HG03097 (cell line): ENCODE results near the gene SEC14L1.
A peak's percentile ranks its signal among the peaks of the same experiment; 100 is the strongest.
"Not testable (repeated sequence)": the region's sequence is repeated elsewhere in the genome, so short reads cannot be mapped to it uniquely, and the experiment has no call there.

Experiments
- ATAC-seq: cut with Tn5 transposase; IDR thresholded peaks from one replicate; pipeline ENCODE4 v1.9.1; 2021; ENCODE audit not compliant: unreplicated experiment, low FRiP score

Gene SEC14L1

GRCh38 chr17:77140166-77140877 lies 447 bp upstream of the SEC14L1 start:
- ATAC-seq = peak; percentile 79

GRCh38 chr17:77141846-77142449 lies 1.2 kb downstream of the SEC14L1 start:
- no peak for ATAC-seq

DNA sequence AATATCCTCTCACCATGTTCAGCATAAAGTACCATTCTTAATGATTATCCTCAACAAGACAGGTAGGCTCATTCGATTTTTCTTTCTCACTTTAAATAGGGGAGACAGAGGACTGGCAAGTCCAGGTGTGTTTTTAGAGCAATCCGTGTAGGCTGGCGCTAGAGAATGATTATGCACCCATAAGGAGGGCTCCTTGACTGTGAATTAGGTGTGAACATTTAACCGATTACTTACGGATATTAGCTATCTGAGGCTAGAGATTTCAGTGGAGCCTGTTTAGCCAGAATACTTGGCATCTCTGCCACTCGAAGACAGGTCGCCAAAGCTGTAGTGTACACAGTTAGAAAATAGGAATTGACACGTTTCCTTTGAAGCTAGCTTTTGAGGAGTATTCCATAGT lies 1.9 kb downstream of the SEC14L1 start:
- ATAC-seq = no peak

GRCh38 chr17:77143306-77143705 lies 2.5 kb downstream of the SEC14L1 start:
- ATAC-seq = no peak

GRCh38 chr17:77144227-77144626 lies 3.5 kb downstream of the SEC14L1 start:
- ATAC-seq = no peak

GRCh38 chr17:77145224-77145611 lies 4.4 kb downstream of the SEC14L1 start:
- ATAC-seq = no peak

DNA sequence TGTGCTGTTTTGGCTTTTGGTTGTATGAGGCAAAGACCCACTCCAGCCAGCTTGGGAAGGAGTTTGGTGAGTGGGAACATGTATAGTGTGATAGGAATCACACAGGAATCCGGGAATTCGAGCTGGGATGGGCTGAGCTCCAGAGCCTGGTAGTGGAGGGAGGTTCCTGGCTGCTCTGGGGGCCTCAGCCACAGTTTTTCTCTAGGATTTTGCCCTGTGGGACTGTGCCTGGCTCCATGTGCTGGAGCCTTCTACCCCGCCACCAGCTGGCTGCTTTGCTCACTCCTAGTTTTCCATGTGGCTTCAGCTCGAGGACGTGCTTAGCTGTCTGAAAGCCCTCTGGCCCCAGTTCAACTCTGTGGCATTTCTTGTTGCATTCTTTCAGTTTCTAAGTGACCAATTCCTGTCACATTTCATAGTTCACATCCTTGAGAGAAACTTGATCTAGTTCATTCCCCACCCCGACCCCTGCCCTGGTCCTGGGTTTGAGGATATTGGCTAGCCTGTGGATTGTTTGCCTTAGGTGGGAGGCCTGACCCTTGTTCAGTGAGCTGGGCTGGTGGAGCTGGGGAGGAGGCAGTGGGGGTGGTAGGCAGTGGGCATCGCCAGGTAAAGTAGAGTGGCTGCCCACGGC lies 5.0 kb downstream of the SEC14L1 start:
- no peak for ATAC-seq

GRCh38 chr17:77146246-77146632 lies 5.5 kb downstream of the SEC14L1 start:
- no peak for ATAC-seq

DNA sequence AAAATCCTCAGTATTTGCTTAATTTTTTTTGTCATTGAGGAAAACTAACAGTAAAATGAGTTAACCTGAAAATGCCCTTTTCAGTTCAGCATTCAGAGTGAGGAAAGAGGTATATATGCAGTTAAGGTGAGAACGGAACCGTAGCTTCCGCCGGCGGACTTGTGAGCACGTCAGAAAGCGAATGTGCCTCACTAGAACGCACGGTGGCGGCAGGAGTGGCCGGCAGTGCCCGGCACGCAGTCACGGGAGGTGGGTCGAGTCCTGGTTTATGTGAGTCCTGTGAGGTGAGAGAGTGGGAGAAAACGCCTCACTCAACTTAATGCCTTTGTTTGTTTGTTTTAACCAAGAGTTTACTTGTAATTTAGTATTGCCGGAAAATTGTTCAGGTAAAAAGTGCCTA lies 6.1 kb downstream of the SEC14L1 start:
- no peak for ATAC-seq

DNA sequence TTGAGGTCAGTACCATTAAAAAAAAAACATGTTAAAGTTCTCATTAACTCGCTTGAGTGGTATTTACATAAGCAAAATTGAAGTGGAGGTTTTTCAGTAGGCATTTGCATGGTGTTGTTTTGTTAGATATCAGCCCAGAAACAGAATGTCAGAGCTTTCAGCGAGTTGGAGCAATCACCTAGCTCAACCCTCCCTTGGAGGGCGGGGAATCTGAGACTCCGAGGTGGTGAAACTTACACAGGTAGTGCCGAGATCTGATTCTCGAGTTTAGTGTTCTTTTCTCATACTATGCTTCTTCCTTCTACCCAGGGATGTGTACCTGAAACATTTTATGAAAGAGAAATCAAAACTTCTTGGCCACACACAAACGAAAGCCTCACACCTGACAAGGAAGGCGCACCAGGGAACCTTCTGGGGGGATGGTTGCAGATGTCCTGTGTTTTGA lies 6.6 kb downstream of the SEC14L1 start:
- peak; percentile 54 for ATAC-seq

GRCh38 chr17:77148077-77148939 lies 7.5 kb downstream of the SEC14L1 start:
- no peak for ATAC-seq

GRCh38 chr17:77148940-77149510 lies 8.3 kb downstream of the SEC14L1 start:
- ATAC-seq = no peak

DNA sequence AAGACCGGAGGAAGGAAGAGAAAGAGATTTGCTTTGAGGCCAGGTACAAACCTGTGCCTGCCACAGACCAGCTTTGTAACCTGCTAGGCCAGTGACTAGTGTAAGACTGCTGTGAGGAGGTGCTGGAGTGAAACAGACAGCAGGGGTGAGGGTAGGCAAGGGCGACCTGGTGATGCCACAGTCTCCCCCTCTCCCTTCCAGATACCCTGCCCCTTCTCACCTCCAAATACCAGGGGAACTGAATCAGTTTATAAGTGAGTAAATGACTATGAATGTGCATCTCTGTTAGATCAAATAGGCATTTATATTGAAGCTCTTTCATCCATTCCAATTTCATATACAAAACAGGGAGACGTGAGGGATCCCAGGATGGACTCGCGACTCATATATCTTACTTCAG lies 9.4 kb downstream of the SEC14L1 start:
- no peak for ATAC-seq

- ATAC-seq = no peak
Observed at GRCh38 chr17:77151186-77151585, 10.4 kb downstream of the SEC14L1 start.

GRCh38 chr17:77152056-77152455 lies 11.3 kb downstream of the SEC14L1 start:
- not testable (repeated sequence) for ATAC-seq

GRCh38 chr17:77153472-77153871 lies 12.7 kb downstream of the SEC14L1 start:
- no peak for ATAC-seq

- ATAC-seq = no peak
Observed at GRCh38 chr17:77153999-77154586, 13.3 kb downstream of the SEC14L1 start.

GRCh38 chr17:77155125-77155524 lies 14.4 kb downstream of the SEC14L1 start:
- no peak for ATAC-seq

DNA sequence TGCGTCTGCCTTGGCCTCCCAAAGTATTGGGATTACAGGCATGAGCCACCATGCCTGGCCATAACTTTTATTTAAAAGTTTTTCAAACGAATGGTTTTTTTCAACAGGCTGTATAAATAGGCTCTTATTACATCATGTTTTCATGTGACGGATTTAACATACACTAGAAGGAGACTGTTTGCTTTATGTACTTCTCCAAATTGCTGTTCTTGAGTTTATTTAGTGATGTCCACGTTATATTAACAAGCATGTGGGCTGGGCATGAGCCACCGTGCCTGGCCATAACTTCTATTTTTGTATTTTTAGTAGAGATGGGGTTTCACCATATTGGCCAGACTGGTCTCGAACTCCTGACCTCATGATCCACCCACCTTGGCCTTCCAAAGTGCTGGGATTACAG lies 17.0 kb downstream of the SEC14L1 start:
- not testable (repeated sequence) for ATAC-seq
